ENCODE data around the gene RAPSN.
A peak's percentile ranks its signal among the peaks of the same experiment; 100 is the strongest.

- peak in 2 of 3 donors; percentile 23 to 24 for TF ChIP-seq POLR2AphosphoS5 (IDR thresholded peaks at IDR 0.05)
- no peak for TF ChIP-seq POLR2A (IDR thresholded peaks at IDR 0.05)
- TF ChIP-seq CTCF (IDR thresholded peaks at IDR 0.05): no peak
- no peak for TF ChIP-seq EP300 (IDR thresholded peaks at IDR 0.05; ENCODE audit: low read depth)
Observed at GRCh38 chr11:47408598-47409439, 40.1 kb downstream of the RAPSN start.

Measured in transverse colon (tissue), 4 donors.